Measurements from ENCODE around the gene ADCY4.
"Not testable (repeated sequence)": the region's sequence is repeated elsewhere in the genome, so short reads cannot be mapped to it uniquely, and the experiment has no call there.

The ADCY4 gene

GRCh38 chr14:24366721-24367513 is 32.0 kb upstream of the ADCY4 start:
- peak; percentile 98 for DNase-seq

DNA sequence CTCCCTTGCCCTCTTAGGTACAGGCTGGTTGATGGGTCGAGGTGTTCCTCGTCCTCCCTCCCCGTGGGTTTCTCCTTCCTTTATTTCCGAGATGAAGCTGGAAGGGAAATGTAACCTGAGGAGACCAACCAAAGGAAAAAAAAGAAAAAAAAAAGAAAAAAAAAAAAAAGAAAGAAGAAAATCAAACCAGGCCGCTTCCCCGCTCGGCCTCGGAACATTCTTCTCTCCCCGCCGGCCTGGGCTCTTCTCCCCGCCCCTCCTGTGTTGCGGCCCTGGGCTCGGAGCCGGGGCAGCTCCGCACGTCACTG is 31.5 kb upstream of the ADCY4 start:
- DNase-seq = peak; percentile 69

GRCh38 chr14:24365600-24366412 is 30.9 kb upstream of the ADCY4 start:
- peak; percentile 77 for DNase-seq

- no peak for DNase-seq
Observed at GRCh38 chr14:24364841-24365240, 30.0 kb upstream of the ADCY4 start.

GRCh38 chr14:24363401-24363800 is 28.5 kb upstream of the ADCY4 start:
- no peak for DNase-seq

DNA sequence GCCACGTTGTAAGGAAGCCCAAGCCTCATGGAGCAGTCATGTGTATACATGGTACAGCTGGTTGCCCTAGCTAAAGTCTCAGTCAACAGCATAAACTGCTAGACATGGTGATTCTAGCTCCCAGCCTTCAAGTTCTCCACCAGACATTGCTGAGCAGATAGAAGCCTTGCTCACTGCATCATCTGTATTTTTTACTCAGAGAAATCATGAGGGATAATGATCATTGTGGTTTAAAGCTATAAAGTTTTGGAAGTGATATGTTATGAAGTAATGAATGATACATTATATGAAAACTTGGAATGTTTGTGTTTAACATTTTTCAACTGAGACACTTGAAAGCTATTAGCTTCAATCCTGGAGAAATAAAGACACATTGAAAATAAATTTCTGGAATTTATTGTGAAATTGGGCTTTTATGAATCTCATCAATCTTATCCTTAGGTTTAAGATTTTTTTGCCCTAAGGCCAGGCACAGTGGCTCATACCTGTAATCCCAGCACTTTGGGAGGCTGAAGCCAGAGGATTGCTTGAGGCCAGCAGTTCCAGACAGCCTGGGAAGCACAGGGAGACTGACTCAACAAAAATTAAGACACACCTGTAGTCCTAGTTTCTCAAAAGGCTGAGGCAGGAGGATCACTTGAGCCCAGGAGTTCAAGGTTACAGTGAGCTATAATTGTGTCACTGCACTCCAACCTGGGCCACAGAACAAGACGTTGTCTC is 27.5 kb upstream of the ADCY4 start:
- no peak for DNase-seq

- no peak for DNase-seq
Observed at GRCh38 chr14:24361326-24361725, 26.5 kb upstream of the ADCY4 start.

DNA sequence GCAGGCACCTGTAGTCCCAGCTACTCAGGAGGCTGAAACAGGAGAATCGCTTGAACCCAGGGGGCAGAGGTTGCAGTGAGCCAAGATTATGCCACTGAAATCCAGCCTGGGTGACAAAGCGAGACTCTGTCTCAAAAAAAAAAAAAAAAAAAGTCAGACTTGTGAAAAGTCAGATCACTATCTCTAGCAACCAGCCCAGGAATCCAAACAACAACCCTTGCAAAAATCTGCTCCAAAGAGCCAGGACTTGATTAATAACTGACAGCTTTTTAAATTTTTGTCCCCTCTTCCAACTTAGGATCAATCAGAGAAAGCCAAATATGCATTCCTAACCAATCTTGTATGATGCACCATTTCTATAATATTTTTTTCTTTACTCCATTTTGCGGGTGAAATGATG is 25.4 kb upstream of the ADCY4 start:
- DNase-seq = no peak

- DNase-seq = no peak
Observed at GRCh38 chr14:24356208-24356607, 21.3 kb upstream of the ADCY4 start.

DNA sequence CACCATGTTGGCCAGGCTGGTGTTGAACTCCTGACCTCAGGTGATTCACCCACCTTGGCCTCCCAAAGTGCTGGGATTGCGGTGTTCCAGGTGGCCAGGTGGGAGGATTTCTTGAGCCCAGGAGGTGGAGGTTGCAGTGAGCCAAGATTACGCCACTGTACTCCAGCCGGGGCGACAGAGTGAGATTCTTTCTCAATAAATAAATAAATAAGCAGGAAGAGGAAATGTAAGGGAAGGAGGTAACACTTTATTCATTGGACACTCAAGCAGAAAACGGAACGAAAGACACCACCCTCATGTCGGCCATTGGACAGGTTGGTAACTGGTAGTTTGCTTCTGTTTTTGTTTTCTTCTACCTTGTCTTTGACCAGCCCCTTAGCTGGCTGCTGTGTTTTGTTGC is 20.1 kb upstream of the ADCY4 start:
- no peak for DNase-seq

- DNase-seq = not testable (repeated sequence)
Observed at GRCh38 chr14:24354482-24354825, 19.6 kb upstream of the ADCY4 start.

DNA sequence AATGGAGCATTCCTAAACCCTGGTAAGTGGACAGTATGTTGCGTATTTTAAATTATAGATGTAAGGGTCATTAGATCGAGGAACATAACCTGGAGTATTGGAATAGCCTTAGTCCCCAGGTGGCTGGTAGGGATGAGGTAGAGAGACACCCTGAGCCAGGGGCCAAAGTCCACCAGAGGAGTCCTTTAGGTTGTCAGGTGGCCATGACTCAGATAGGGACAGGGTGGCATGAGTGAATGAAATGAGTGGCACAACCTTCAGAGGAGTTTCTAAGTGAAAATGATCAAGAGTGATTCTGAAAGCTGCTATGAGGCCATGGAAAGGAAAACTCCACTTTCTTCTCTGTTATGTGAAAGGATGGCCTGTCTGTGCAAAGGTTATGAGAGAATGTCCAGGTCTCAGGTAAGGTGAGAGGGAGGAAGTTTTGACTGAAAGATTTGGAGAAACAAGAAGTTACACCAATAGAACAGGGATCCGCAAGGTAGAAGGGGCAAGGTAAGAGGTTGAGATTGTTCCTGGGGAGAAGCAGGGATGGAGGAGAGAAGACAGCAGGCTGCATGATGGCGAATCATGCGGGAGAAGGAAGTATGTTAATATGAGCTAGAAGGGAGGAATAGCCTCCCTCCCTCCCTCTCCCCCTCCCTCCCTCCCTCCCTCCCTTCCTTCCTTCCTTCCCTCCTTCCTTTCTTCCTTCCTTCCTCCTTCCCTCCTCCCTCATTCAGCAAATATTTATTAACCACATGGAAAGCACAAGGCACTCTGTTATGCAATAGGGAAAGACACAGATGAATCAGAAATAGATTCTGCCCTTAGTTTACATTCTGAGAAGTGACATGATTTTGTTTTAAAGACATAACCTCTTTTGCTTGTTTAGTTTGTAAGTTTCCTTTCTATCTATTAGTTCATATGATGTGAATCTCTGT is 18.9 kb upstream of the ADCY4 start:
- DNase-seq = no peak

GRCh38 chr14:24351517-24351916 is 16.6 kb upstream of the ADCY4 start:
- no peak for DNase-seq

DNA sequence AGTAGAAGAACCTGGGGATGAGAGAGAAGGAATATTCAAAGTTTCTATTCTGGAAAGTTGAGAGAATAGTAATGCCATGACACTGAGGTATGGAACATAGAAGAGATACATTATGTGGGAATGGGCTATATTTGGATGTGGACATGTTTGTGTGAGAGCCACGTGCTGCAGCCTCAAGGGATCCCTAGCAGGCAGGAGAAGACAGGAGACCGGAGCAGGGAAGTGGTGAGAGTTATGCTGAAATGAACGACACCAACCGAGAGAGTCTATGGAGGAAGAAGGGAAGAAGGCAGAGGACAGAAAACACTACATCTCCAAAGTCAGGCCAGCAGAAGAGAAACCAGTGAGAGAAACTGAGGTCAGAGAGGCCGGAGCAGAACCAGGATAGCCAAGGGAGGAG is 14.9 kb upstream of the ADCY4 start:
- no peak for DNase-seq

GRCh38 chr14:24348186-24348585 is 13.3 kb upstream of the ADCY4 start:
- no peak for DNase-seq

DNA sequence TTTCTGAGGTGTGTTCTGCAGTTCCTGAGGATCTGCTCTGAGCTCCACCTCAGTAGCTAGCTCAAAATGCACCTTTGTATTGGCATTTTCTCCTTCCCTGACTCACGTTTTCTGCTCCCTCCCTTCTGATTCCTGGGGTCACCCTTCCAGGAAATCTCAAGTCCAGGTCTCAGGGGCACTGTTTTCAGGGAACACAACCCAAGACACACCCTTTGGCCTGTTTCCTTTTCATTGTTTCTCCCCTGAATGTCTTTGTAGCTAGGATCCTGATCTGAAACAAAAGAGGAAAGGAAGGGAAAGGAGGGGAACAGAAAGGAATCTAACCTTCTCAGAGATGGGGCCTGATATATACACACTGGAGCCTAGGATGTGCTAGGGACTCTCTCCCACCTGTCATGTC is 12.3 kb upstream of the ADCY4 start:
- no peak for DNase-seq

DNA sequence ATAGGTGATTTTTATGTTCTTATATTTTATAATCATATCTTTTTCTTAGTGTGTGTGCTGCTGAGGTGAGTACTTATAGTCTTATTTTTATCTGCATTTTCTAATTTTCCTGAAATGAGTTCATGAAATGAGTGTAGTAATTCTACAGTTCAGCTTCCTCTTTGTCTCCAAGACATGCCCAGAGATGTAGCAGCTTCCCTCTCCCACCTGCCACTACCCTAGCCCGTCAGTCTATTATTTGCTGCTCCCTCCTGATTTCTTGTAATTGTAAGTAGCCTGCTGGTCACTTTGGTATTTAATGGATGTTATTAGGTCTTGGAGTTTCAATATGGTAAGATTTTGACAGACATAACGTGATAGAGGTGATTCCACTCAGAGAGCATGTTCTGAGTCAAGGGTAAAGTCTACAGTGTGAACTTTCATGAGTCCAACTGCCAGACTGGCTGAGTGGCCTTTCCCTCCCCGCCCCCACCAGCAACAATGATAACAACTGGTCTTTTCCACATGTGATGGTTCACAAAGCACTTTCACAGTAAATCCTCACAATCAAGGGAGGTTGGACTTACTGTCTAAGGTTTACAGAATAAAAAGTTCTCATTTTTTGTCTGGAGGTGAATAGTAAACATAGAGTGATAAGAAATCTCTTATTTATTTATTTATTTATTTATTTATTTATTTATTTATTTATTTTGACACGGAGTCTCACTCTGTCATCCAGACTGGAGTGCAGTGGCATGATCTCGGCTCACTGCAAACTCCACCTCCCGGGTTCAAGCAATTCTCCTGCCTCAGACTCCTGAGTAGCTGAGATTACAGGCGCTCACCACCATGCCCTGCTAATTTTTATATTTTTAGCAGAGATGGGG is 9.2 kb upstream of the ADCY4 start:
- no peak for DNase-seq

DNA sequence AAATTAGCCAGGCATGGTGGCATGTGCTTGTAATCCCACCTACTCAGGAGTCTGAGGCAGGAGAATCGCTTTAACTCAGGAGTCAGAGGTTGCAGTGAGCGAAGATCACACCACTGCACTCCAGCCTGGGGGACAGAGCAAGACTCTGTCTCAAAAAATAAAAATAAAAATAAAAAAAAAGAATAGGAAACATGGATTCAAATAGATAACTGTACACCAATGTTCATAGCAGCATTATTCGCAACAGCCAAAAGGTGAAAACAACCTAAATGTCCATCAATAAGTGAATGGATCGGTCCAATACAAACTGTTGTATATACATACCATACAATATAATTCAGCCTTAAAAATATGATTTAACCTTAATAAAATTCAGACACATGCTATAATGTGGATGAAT is 8.0 kb upstream of the ADCY4 start:
- DNase-seq = no peak

DNA sequence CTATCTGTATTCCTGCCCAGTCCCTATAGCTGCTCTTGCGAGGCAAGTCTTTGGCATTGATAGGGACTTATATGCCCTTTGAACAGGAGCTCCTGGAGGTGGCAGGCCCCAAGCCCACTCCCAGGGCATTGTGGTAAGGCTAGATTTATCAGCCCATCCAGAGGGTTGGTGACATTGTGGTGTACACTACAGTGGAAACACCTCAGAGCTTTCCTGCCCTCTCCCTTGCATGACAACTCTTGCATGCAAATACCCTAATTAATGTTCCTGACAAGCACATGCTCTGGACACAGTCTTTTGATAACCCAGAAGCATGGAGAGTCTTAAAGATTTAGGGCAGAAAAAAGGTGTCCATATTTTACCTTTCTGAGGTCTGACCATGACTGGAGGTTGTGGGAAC is 5.7 kb upstream of the ADCY4 start:
- no peak for DNase-seq

DNA sequence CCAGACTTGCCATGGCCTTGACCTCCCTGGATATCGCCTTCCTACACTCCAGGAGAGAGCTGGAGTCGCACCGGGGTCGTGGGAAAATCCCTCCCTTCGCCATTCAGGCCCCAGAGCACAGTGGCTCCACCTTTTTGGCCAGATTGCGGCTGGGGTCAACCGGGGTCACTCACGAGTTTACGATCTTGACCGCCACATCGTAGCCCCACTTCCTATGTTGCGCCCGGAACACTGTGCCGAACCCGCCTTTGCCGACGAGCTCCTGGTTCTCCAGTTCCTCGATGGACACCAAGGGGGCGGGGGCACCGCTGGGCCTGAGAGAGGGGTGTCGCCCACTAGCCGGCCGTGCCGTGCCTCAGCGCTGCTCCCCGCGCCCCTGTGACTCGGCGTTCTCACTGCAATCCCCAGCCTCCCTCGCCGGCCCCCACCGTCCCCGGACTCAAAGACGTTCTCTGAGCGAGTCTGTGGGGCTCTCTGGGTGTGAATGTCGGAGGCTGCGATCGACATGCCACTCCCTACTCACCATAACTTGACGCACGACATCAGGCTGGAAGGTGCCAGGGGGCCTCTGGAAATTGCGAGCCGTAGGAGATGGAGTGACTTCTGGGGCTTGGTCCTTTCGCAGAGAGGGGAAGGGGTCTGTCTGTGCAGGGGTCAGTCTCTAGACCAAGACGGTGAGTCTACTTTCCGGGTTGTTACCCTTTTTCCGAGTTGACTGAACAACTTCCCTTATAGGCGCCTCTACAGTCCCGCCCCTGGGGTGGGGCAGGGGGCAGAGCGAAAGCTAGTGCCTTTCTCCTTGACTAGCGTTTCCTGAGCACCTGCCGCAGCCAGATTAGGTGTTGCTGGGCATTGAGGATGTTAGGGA is 4.6 kb upstream of the ADCY4 start, which contains the start of gene RIPK3:
Gene RIPK3, minus strand, starts transcription at position 708 of the 868 bp plus-strand sequence. Its CDS starts 165 bp downstream, at position 543.
- no peak for DNase-seq

DNA sequence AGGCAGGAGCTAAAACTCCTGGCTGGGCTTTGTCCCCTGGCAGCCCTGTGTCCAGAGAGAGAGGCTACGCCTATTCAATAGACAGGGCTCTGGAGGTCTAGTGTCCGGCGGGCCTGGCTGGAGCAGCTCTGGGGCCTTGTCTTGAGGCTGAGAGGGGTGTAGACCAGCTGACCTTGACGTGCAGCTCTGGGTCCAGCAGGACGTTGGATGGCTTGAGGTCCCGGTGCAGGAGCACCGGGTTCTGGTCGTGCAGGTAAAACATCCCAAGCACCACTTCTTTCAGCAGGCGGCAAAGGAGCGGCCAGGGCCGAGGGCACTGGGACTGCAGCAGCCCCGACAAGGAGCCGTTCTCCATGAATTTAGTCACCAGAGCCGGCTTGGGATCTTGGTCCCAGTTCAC is 4.0 kb upstream of the ADCY4 start:
- no peak for DNase-seq

Data from NCI-H2029 treated with DMSO at 0.1 percent for 48 hours (cell line).